SK-N-SH (cell line): Measurements from ENCODE around the gene CACNA2D4. TPM values are rescaled to one million over a fixed set of nuclear protein-coding genes. Genes with fewer than 3 reads are reported as not detected.

Source experiments
- CTCF ChIA-PET: fragments of 300-600, 350-600 bp; formaldehyde crosslinking; extraction: SDS; loops from one replicate; lab custom pipeline; 2021; lab: Yijun Ruan, JAX
- POLR2A ChIA-PET: fragments of 350-600 bp; sonication (Branson Sonifier 250); formaldehyde crosslinking; extraction: SDS; loops from one replicate; lab custom pipeline; 2020; ENCODE audit warnings: antibody characterized with exemption, inconsistent platforms; lab: Yijun Ruan, JAX
- DNase-seq: peaks from one replicate; pipeline ENCODE4 v3.0.0; 2012
- H2AFZ ChIP-seq: fragments of 200-600 bp; sonication (generic); 2 replicates; pipeline ENCODE4 v1.8.1; 2016; ENCODE audit warnings: antibody characterized with exemption, mild to moderate bottlenecking, low read depth
- H3F3A ChIP-seq: fragments of 200-600 bp; sonication (generic); replicated peaks from 2 replicates; pipeline ENCODE3; 2016; ENCODE audit warnings: antibody characterized with exemption, mild to moderate bottlenecking; ENCODE audit not compliant: insufficient read depth
- H3K27ac ChIP-seq, 2 experiments: fragments of 200-500 bp in 1 of 2; fragments of 200-600 bp in 1 of 2; sonication (Bioruptor generic) in 1 of 2; sonication (generic), shearing (Covaris generic) in 1 of 2; 2 replicates each; pipeline versions ENCODE4 v1.5.1 to v1.6.1; 2014 to 2016; ENCODE audit warnings: low read depth in 2 of 2, inconsistent platforms in 1 of 2, low read length in 1 of 2, mild to moderate bottlenecking in 1 of 2, mixed read lengths in 1 of 2
- H3K27me3 ChIP-seq: fragments of 200-600 bp; sonication (generic), shearing (Covaris generic); 2 replicates; pipeline ENCODE4 v1.6.1; 2016; ENCODE audit warnings: mixed run types; ENCODE audit not compliant: insufficient read depth
- H3K36me3 ChIP-seq, 2 experiments: fragments of 200-500 bp in 1 of 2; fragments of 200-600 bp in 1 of 2; sonication (Bioruptor generic) in 1 of 2; sonication (generic) in 1 of 2; replicated peaks in 1 of 2; 2 replicates each; pipeline versions ENCODE3 to v1.5.1; 2014 to 2016; ENCODE audit warnings: low read length in 1 of 2, mild to moderate bottlenecking in 1 of 2; ENCODE audit not compliant: insufficient read depth in 2 of 2, control insufficient read depth in 1 of 2
- H3K4me1 ChIP-seq, 2 experiments: fragments of 200-500 bp in 1 of 2; fragments of 200-600 bp in 1 of 2; sonication (Bioruptor generic) in 1 of 2; sonication (generic), shearing (Covaris generic) in 1 of 2; 2 replicates each; pipeline versions ENCODE4 v1.5.1 to v1.6.1; 2014 to 2016; ENCODE audit warnings: low read depth in 1 of 2, low read length in 1 of 2, mixed run types in 1 of 2; ENCODE audit not compliant: insufficient read depth in 2 of 2, control insufficient read depth in 1 of 2
- H3K4me2 ChIP-seq: fragments of 200-600 bp; sonication (generic), shearing (Covaris generic); 2 replicates; pipeline ENCODE4 v1.6.1; 2017; ENCODE audit warnings: mixed run types
- H3K4me3 ChIP-seq, 2 experiments: fragments of 200-500 bp in 1 of 2; fragments of 200-600 bp in 1 of 2; sonication (Bioruptor generic) in 1 of 2; sonication (generic), shearing (Covaris generic) in 1 of 2; 2 replicates each; pipeline versions ENCODE4 v1.5.1 to v1.8.1; 2014 to 2016; ENCODE audit warnings: low read depth in 2 of 2, inconsistent platforms in 1 of 2, low read length in 1 of 2, mild to moderate bottlenecking in 1 of 2, mixed read lengths in 1 of 2, moderate library complexity in 1 of 2
- H3K79me2 ChIP-seq: fragments of 200-600 bp; sonication (generic); 2 replicates; pipeline ENCODE4 v1.8.1; 2017; ENCODE audit warnings: mild to moderate bottlenecking; ENCODE audit not compliant: insufficient read depth
- H3K9ac ChIP-seq: fragments of 200-600 bp; sonication (generic); 2 replicates; pipeline ENCODE4 v1.6.1; 2017; ENCODE audit warnings: mixed run types
- H3K9me2 ChIP-seq: fragments of 200-600 bp; sonication (generic); 2 replicates; pipeline ENCODE4 v1.6.1; 2017; ENCODE audit warnings: mixed run types
- H3K9me3 ChIP-seq: fragments of 200-600 bp; sonication (generic); 2 replicates; pipeline ENCODE4 v1.6.1; 2017; ENCODE audit warnings: mixed run types, mild to moderate bottlenecking, moderate library complexity
- H4K20me1 ChIP-seq: fragments of 200-600 bp; sonication (generic); 2 replicates; pipeline ENCODE4 v1.6.1; 2017; ENCODE audit warnings: mild to moderate bottlenecking, mixed run types; ENCODE audit not compliant: insufficient read depth
- CHD2 ChIP-seq: fragments of 150-350 bp; IDR thresholded peaks from 2 replicates; pipeline ENCODE4 v1.6.1; 2018; ENCODE audit warnings: low read length; ENCODE audit not compliant: partially characterized antibody
- EP300 ChIP-seq, 2 experiments: IDR thresholded peaks; 2 replicates each; pipeline versions ENCODE4 v1.4.0 to v1.6.1; 2012; ENCODE audit warnings: borderline replicate concordance in 1 of 2, low read depth in 1 of 2, low read length in 1 of 2
- EZH2phosphoT487 ChIP-seq: fragments of 200-600 bp; sonication (generic); IDR thresholded peaks from 2 replicates; pipeline ENCODE4 v1.6.1; 2017; ENCODE audit warnings: low read depth, mixed run types, mild to moderate bottlenecking, antibody characterized with exemption, moderate library complexity, borderline replicate concordance
- FOXM1 ChIP-seq: IDR thresholded peaks from 2 replicates; pipeline ENCODE4 v1.4.0; 2012; ENCODE audit warnings: low read depth, mild to moderate bottlenecking
- GATA2 ChIP-seq: sonication (generic); formaldehyde crosslinking; IDR thresholded peaks from 2 replicates; pipeline ENCODE4 v1.5.0; 2020; ENCODE audit warnings: mild to moderate bottlenecking, missing genetic modification reagents
- JUND ChIP-seq: IDR thresholded peaks from 2 replicates; pipeline ENCODE4 v1.4.0; 2012
- MAX ChIP-seq: IDR thresholded peaks from 2 replicates; pipeline ENCODE4 v1.4.0; 2012; ENCODE audit warnings: low read depth
- MXI1 ChIP-seq: IDR thresholded peaks from 2 replicates; pipeline ENCODE4 v1.6.1; 2012; ENCODE audit warnings: mild to moderate bottlenecking, low read depth, low read length, improper control_type of control experiment
- NFIC ChIP-seq: IDR thresholded peaks from 2 replicates; pipeline ENCODE4 v1.4.0; 2012; ENCODE audit warnings: borderline replicate concordance
- NRF1 ChIP-seq: IDR thresholded peaks from 2 replicates; pipeline ENCODE4 v1.6.1; 2012; ENCODE audit warnings: low read depth, mild to moderate bottlenecking, low read length
- POLR2AphosphoS5 ChIP-seq: IDR thresholded peaks from 2 replicates; pipeline ENCODE4 v1.6.1; 2012; ENCODE audit warnings: low read depth, low read length
- RCOR1 ChIP-seq: fragments of 150-350 bp; IDR thresholded peaks from 2 replicates; pipeline ENCODE4 v1.6.1; 2017; ENCODE audit warnings: antibody characterized with exemption, low read length
- RXRA ChIP-seq: IDR thresholded peaks from 2 replicates; pipeline ENCODE4 v1.4.0; 2012; ENCODE audit warnings: low read depth, mild to moderate bottlenecking, borderline replicate concordance
- SMC3 ChIP-seq: IDR thresholded peaks from 2 replicates; pipeline ENCODE4 v1.6.1; 2012; ENCODE audit warnings: low read depth, low read length, improper control_type of control experiment
- USF1 ChIP-seq: IDR thresholded peaks from 2 replicates; pipeline ENCODE4 v1.4.0; 2012; ENCODE audit warnings: low read depth, borderline replicate concordance
- YY1 ChIP-seq: IDR thresholded peaks from 2 replicates; pipeline ENCODE4 v1.4.0; 2012; ENCODE audit warnings: low read depth, mild to moderate bottlenecking
- WGBS: methylation state at CpG from one replicate; pipeline ENCODE4 v1.1.6; 2017; ENCODE audit warnings: low lambda C conversion rate; 5-methylcytosine and 5-hydroxymethylcytosine counted together
- polyA plus RNA-seq, 3 experiments: library from polyadenylated mRNA; depleted of rRNA; stranded (reverse); fragments of >200 nt; gene quantifications; 2 replicates each; pipeline ENCODE4 v1.2.3, GENCODE V29; 2012

CACNA2D4 gene
- polyA plus RNA-seq, 1 of the 3 experiments (the other 2 are of a cell fraction), result 0.02 TPM

GRCh38 chr12:1870086-1870485, 48.4 kb downstream of the CACNA2D4 start:
- H3K27ac ChIP-seq, result no peak overlapping the region
- 0 out of 2 replicates have a peak, but pooled peaks cover 3% of the 10 kb centered on the region for H3K9me3 ChIP-seq
- peaks cover 18% of the 10 kb centered on the region; the same call in 1 of the 2 replicates for H3K27me3 ChIP-seq
- POLR2A ChIA-PET, result no interaction called here
- H3K4me1 ChIP-seq, result peaks cover 0 to 4% of the 10 kb centered on the region in 2 experiments; a peak in 1 of 4 replicates
- no peak for TF ChIP-seq USF1
- TF ChIP-seq YY1, result no peak
- no peak for TF ChIP-seq FOXM1
- TF ChIP-seq POLR2AphosphoS5, result no peak
- no peak for TF ChIP-seq MXI1
- TF ChIP-seq RCOR1, result no peak
- H3K4me2 ChIP-seq, result no peak overlapping the region
- H2AFZ ChIP-seq, result no peak overlapping the region
- WGBS, result 54% methylated on average over 7 of the region's 7 CpGs
- H3K36me3 ChIP-seq, result no peaks in the 10 kb centered on the region
- no peak overlapping the region for H3K4me3 ChIP-seq
- no peak for DNase-seq
- H3F3A ChIP-seq, result peaks cover 7% of the 10 kb centered on the region
- H3K9ac ChIP-seq, result no peak overlapping the region
- CTCF ChIA-PET, result interaction anchor here (1.0 kb wide), 1 partner anchor 20 kb away, joined by 3 read pairs; no protein-coding TSS in a partner anchor
- H3K9me2 ChIP-seq, result no peaks in the 10 kb centered on the region
- no peaks in the 10 kb centered on the region for H4K20me1 ChIP-seq
- H3K79me2 ChIP-seq, result no peaks in the 10 kb centered on the region

- no peaks in the 10 kb centered on the region for H3K9me2 ChIP-seq
- H3K27ac ChIP-seq, result no peak overlapping the region
- WGBS, result 33% methylated on average over 7 of the region's 10 CpGs
- H3K9ac ChIP-seq, result no peak overlapping the region
- no peak for DNase-seq
- H4K20me1 ChIP-seq, result no peaks in the 10 kb centered on the region
- H3K79me2 ChIP-seq, result no peaks in the 10 kb centered on the region
- H3K9me3 ChIP-seq, result 0 out of 2 replicates have a peak, but pooled peaks cover 3% of the 10 kb centered on the region
- no peak overlapping the region for H2AFZ ChIP-seq
- ChIA-PET CTCF (interaction anchor here (1.0 kb wide), 1 partner anchor 20 kb away, joined by 3 read pairs; no protein-coding TSS in a partner anchor), POLR2A (no interaction called here)
- H3F3A ChIP-seq, result peaks cover 7% of the 10 kb centered on the region
- no peak overlapping the region for H3K4me2 ChIP-seq
- H3K4me1 ChIP-seq, result peaks cover 0 to 4% of the 10 kb centered on the region in 2 experiments; a peak in 1 of 4 replicates
- H3K36me3 ChIP-seq, result no peaks in the 10 kb centered on the region
- TF ChIP-seq USF1 (no peak), MAX (no peak), JUND (no peak), RXRA (no peak), GATA2 (CRISPR knock-in tag) (no peak), EZH2phosphoT487 (no peak), EP300 (IDR thresholded peaks at IDR 0.05; ENCODE audit: borderline replicate concordance in 1 of 2, low read depth in 1 of 2, low read length in 1 of 2) (no peak), NFIC (no peak), SMC3 (no peak), FOXM1 (no peak), NRF1 (no peak), YY1 (no peak), POLR2AphosphoS5 (no peak), CHD2 (no peak)
- H3K4me3 ChIP-seq, result no peak overlapping the region
- peaks cover 8% of the 10 kb centered on the region; the same call in 1 of the 2 replicates for H3K27me3 ChIP-seq
Measured at GRCh38 chr12:1869145-1869544, 49.3 kb downstream of the CACNA2D4 start.
